ENCODE results near the gene MLH3.

MLH3 gene

GRCh38 chr14:75067212-75067611 lies 15.9 kb upstream of the MLH3 start:
- TF ChIP-seq CTCF (conservative IDR thresholded peaks at IDR 0.05; ENCODE audit: low read length): no peak
- no peak for DNase-seq (ENCODE audit: low read depth)
- H3K4me3 ChIP-seq (ENCODE audit: low read length): no peak overlapping the region

GRCh38 chr14:75066691-75067090 lies 15.4 kb upstream of the MLH3 start:
- H3K4me3 ChIP-seq (ENCODE audit: low read length): no peak overlapping the region
- DNase-seq (ENCODE audit: low read depth): no peak
- no peak for TF ChIP-seq CTCF (conservative IDR thresholded peaks at IDR 0.05; ENCODE audit: low read length)

- DNase-seq (ENCODE audit: low read depth): no peak
- TF ChIP-seq CTCF (conservative IDR thresholded peaks at IDR 0.05; ENCODE audit: low read length): no peak
- H3K4me3 ChIP-seq (ENCODE audit: low read length): peak overlapping the region; percentile 93
These were observed 12.9 kb upstream of the MLH3 start for GRCh38 chr14:75064205-75064567.

- no peak for TF ChIP-seq CTCF (conservative IDR thresholded peaks at IDR 0.05; ENCODE audit: low read length)
- H3K4me3 ChIP-seq (ENCODE audit: low read length): peak within 1 kb of the TSS; percentile 93
- peak; percentile 84 for DNase-seq (ENCODE audit: low read depth)
These were observed 12.4 kb upstream of the MLH3 start, which contains the start of gene ACYP1 for GRCh38 chr14:75063491-75064204. TSS of gene ACYP1 (minus strand) at chr14:75064024. CDS start at chr14:75063553, 471 bp downstream.

- H3K4me3 ChIP-seq (ENCODE audit: low read length): peak overlapping the region; percentile 93
- TF ChIP-seq CTCF (conservative IDR thresholded peaks at IDR 0.05; ENCODE audit: low read length): no peak
- DNase-seq (ENCODE audit: low read depth): no peak
These were observed 11.7 kb upstream of the MLH3 start for GRCh38 chr14:75063013-75063412.

GRCh38 chr14:75060420-75060819 lies 9.2 kb upstream of the MLH3 start:
- no peak for TF ChIP-seq CTCF (conservative IDR thresholded peaks at IDR 0.05; ENCODE audit: low read length)
- no peak for DNase-seq (ENCODE audit: low read depth)
- H3K4me3 ChIP-seq (ENCODE audit: low read length): no peak overlapping the region

- no peak overlapping the region for H3K4me3 ChIP-seq (ENCODE audit: low read length)
- DNase-seq (ENCODE audit: low read depth): peak; percentile 58
- no peak for TF ChIP-seq CTCF (conservative IDR thresholded peaks at IDR 0.05; ENCODE audit: low read length)
These were observed 8.4 kb upstream of the MLH3 start for GRCh38 chr14:75059642-75060041.
